VCaP (cell line): ENCODE results near the gene SMIM33.
A peak's percentile ranks its signal among the peaks of the same experiment; 100 is the strongest.

Experiments
- H3K27ac ChIP-seq: fragments of 450-650 bp; 2 replicates; pipeline ENCODE4 v1.5.1; 2017
- CTCF ChIP-seq: fragments of 450-650 bp; conservative IDR thresholded peaks from 2 replicates; pipeline ENCODE4 v1.5.1; 2017; ENCODE audit warnings: mild to moderate bottlenecking, moderate library complexity

SMIM33 gene

GRCh38 chr5:139514486-139514856 lies 43.7 kb downstream of the SMIM33 start:
- TF ChIP-seq CTCF: no peak
- H3K27ac ChIP-seq: no peak overlapping the region

GRCh38 chr5:139517683-139518564 lies 47.1 kb downstream of the SMIM33 start:
- TF ChIP-seq CTCF: peak; percentile 98
- H3K27ac ChIP-seq: peak overlapping the region; percentile 78
